ENCODE data around the gene SSBP3. TPM values are rescaled to one million over a fixed set of nuclear protein-coding genes. Genes with fewer than 3 reads are reported as not detected.

The SSBP3 gene
- total RNA-seq, 1 experiment from 2014 or later: 37.5 TPM

DNA sequence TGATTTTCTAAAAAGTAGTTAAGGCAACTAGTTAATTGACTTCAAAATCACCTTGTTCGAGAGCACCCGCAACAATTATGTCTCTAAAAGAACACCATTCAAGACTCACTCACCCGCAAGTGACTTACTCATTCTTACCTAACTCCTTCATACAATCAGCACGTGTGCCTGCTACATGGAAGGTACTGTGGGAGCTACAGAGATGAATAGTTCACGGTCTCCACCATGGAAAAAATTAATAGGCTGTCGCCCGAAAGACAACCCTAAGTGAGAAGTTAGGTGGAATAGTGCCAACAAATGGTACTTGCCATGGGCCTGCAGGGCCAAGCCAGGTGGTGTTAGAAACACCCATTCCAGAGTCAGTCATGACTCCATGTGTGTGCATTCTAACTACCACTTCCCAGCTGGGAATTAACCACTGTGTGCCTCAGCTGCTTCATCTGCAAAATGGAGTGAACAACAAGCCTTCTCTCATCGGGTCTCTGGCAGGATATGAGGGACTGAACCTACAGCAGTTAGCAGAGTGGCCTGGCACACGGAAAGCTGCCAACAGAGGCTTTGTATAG is 7.1 kb downstream of the SSBP3 start:
- ChIA-PET POLR2A (no interaction called here), RAD21 (ENCODE audit: low non-redundant PET in 1 of 2, low total read pairs in 2 of 2, uncharacterized antibody in 2 of 2, unreplicated experiment in 2 of 2) (no interaction called here), CTCF (no interaction called here)
- Histone ChIP-seq H3K36me3 (ENCODE audit: control insufficient read depth in 1 of 2, insufficient read depth in 2 of 2, low read length in 2 of 2) (peaks cover 12 to 32% of the 10 kb centered on the region in 2 experiments; a peak in 3 of 4 replicates), H2AFZ (ENCODE audit: low read depth, low read length, poor library complexity, severe bottlenecking) (no peak overlapping the region), H4K20me1 (ENCODE audit: insufficient read depth) (no peaks in the 10 kb centered on the region), H3K9ac (ENCODE audit: low read length) (no peak overlapping the region), H3K4me3 (replicated peaks in 1 of 2; ENCODE audit: low read depth in 1 of 2, low read length in 2 of 2) (no peak overlapping the region), H3K27ac (ENCODE audit: low read depth, low read length) (no peak overlapping the region), H3K4me2 (ENCODE audit: low read length) (no peak overlapping the region), H3K79me2 (ENCODE audit: insufficient read depth, low read length) (peaks cover 3% of the 10 kb centered on the region; the same call in 1 of the 2 replicates), H3K27me3 (ENCODE audit: insufficient read depth, low read length) (no peaks in the 10 kb centered on the region), H3K9me2 (ENCODE audit: insufficient read depth) (no peaks in the 10 kb centered on the region), H3K4me1 (ENCODE audit: control insufficient read depth in 1 of 2, insufficient read depth in 2 of 2, low read length in 2 of 2) (no peaks in the 10 kb centered on the region), H3K9me3 (ENCODE audit: control insufficient read depth in 1 of 2, insufficient read depth in 1 of 2, low read depth in 1 of 2, low read length in 2 of 2) (no peaks in the 10 kb centered on the region)
- no peak for TF ChIP-seq POLR2A (IDR thresholded peaks at IDR 0.05; ENCODE audit: borderline replicate concordance, extremely low read depth, insufficient read depth, insufficient read length)
- no peak for TF ChIP-seq EGR1 (IDR thresholded peaks at IDR 0.05; ENCODE audit: low read depth)
- TF ChIP-seq TCF7L2 (IDR thresholded peaks at IDR 0.05; ENCODE audit: borderline replicate concordance, extremely low read depth, insufficient read depth, insufficient read length): no peak
- TF ChIP-seq POLR2AphosphoS5 (IDR thresholded peaks at IDR 0.05; ENCODE audit: low read depth, low read length): no peak
- TF ChIP-seq, protein P1, sequence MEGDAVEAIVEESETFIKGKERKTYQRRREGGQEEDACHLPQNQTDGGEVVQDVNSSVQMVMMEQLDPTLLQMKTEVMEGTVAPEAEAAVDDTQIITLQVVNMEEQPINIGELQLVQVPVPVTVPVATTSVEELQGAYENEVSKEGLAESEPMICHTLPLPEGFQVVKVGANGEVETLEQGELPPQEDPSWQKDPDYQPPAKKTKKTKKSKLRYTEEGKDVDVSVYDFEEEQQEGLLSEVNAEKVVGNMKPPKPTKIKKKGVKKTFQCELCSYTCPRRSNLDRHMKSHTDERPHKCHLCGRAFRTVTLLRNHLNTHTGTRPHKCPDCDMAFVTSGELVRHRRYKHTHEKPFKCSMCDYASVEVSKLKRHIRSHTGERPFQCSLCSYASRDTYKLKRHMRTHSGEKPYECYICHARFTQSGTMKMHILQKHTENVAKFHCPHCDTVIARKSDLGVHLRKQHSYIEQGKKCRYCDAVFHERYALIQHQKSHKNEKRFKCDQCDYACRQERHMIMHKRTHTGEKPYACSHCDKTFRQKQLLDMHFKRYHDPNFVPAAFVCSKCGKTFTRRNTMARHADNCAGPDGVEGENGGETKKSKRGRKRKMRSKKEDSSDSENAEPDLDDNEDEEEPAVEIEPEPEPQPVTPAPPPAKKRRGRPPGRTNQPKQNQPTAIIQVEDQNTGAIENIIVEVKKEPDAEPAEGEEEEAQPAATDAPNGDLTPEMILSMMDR (IDR thresholded peaks at IDR 0.05 in 2 of 3, conservative IDR thresholded peaks at IDR 0.05 in 1 of 3; ENCODE audit: borderline replicate concordance in 1 of 3, insufficient read depth in 1 of 3, low read depth in 2 of 3, low read length in 2 of 3): no peak
- TF ChIP-seq, protein P2, sequence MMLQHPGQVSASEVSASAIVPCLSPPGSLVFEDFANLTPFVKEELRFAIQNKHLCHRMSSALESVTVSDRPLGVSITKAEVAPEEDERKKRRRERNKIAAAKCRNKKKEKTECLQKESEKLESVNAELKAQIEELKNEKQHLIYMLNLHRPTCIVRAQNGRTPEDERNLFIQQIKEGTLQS (IDR thresholded peaks at IDR 0.05): no peak
- TF ChIP-seq ZFX (IDR thresholded peaks at IDR 0.05): no peak
- no peak for TF ChIP-seq EZH2phosphoT487 (IDR thresholded peaks at IDR 0.05; ENCODE audit: borderline replicate concordance)
- no peak for TF ChIP-seq FOSL1 (IDR thresholded peaks at IDR 0.05; ENCODE audit: low read depth)
- no peak for TF ChIP-seq CEBPB (IDR thresholded peaks at IDR 0.05; ENCODE audit: low read depth)
- TF ChIP-seq, protein P3, sequence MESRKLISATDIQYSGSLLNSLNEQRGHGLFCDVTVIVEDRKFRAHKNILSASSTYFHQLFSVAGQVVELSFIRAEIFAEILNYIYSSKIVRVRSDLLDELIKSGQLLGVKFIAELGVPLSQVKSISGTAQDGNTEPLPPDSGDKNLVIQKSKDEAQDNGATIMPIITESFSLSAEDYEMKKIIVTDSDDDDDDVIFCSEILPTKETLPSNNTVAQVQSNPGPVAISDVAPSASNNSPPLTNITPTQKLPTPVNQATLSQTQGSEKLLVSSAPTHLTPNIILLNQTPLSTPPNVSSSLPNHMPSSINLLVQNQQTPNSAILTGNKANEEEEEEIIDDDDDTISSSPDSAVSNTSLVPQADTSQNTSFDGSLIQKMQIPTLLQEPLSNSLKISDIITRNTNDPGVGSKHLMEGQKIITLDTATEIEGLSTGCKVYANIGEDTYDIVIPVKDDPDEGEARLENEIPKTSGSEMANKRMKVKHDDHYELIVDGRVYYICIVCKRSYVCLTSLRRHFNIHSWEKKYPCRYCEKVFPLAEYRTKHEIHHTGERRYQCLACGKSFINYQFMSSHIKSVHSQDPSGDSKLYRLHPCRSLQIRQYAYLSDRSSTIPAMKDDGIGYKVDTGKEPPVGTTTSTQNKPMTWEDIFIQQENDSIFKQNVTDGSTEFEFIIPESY (IDR thresholded peaks at IDR 0.05; ENCODE audit: extremely low read depth, insufficient replicate concordance, low read length): no peak
- no peak for TF ChIP-seq SRF (IDR thresholded peaks at IDR 0.05; ENCODE audit: low read depth)
- DNase-seq (ENCODE audit: low read depth, low spot score): no peak
- BruUV-seq (replicated peaks): no TSS peak
- intact Hi-C loops (cut with micrococcal nuclease): no loop called here
- no peak for ATAC-seq
